K562 treated with DMSO at 1 percent for 24 hours (cell line): ENCODE results near the gene PAX2. TPM values are rescaled to one million over a fixed set of nuclear protein-coding genes. Genes with fewer than 3 reads are reported as not detected.

Experiments used
- total RNA-seq: library from RNA; unstranded; fragments of 300-600 nt; gene quantifications from 2 replicates; pipeline ENCODE4 v1.2.3, GENCODE V29; 2022; ENCODE audit warnings: low read depth; ENCODE audit not compliant: insufficient read depth

The PAX2 gene
- total RNA-seq: not detected in 2 replicates

DNA sequence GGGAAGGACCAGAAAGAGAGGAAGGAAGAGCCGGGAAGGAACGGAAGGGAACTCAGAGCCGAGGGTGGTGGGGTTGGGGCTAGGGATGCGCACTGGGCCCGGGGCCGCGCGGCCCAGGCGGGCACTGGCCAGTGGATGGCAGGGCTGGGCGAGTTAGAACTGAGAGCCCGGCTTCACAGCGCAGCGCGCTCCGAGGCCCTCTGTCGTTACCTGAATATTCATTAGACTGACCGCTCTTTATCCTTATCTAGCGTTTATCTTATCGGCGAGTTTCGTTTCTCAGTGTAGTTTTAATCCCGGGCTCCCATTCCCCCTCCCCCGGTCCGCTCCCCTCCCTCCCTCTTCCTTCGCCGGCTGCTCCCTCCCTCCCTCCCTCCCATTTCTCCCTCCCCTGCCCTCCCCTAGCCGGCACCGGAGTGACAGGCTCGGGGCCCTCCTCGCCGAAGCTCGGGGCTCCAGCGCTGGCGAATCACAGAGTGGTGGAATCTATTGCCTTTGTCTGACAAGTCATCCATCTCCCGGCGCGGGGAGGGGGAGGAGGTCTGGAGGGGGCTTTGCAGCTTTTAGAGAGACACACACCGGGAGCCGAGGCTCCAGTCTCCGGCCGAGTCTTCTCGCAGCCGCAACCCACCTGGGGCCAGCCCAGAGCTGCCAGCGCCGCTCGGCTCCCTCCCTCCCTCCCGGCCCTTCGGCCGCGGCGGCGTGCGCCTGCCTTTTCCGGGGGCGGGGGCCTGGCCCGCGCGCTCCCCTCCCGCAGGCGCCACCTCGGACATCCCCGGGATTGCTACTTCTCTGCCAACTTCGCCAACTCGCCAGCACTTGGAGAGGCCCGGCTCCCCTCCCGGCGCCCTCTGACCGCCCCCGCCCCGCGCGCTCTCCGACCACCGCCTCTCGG, at the start of gene PAX2:
TSS of gene PAX2 (plus strand) at position 596 of the 895 bp plus-strand sequence. CDS start 679 bp downstream, outside the sequence.

Other genes with a start within 250 kb of the PAX2 start
- gene SEC31B, start 225.7 kb upstream of the PAX2 start, total RNA-seq: 1.1 and 4.2 TPM in 2 replicates
- gene NDUFB8, start 215.7 kb upstream of the PAX2 start, total RNA-seq: 195 and 211 TPM in 2 replicates
- 4.6 and 6.2 TPM in 2 replicates for gene HIF1AN, start 209.6 kb upstream of the PAX2 start, total RNA-seq
- 6.8 and 9.2 TPM in 2 replicates for gene SLF2, start 167.4 kb downstream of the PAX2 start, total RNA-seq
- gene SEMA4G, start 223.9 kb downstream of the PAX2 start, total RNA-seq: 1.7 and 2.2 TPM in 2 replicates
- gene MRPL43, start 241.9 kb downstream of the PAX2 start, total RNA-seq: 60.4 and 67.9 TPM in 2 replicates
- gene TWNK, start 242.0 kb downstream of the PAX2 start, total RNA-seq: 5.5 and 5.6 TPM in 2 replicates